IPS-NIHi11 (cell line): ENCODE measurements around the gene SEMA3E.
A peak's percentile ranks its signal among the peaks of the same experiment; 100 is the strongest.
"Not testable (repeated sequence)": the region's sequence is repeated elsewhere in the genome, so short reads cannot be mapped to it uniquely, and the experiment has no call there.

Source experiments
- DNase-seq: peaks from one replicate; pipeline ENCODE4 v3.0.0; 2012; ENCODE audit warnings: mixed read lengths, low spot score

The SEMA3E gene

DNA sequence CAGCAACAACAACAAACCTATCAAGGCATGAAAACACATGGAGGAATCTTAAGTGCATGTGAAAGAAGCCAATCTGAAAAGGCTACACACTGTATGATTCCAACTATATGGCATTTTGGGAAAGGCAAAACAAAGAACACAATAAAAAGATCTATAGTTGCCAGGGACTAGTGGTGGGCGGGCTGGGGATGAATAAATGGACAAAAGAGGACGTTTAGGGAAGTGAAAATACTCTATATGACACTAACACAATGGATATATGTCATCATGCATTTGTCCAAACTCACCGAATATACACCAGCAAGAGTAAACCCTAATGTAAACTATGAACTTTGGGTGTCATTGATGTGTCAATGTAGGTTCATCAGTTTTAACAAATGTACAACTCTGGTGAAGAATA, 89.1 kb downstream of the SEMA3E start:
- no peak for DNase-seq

DNA sequence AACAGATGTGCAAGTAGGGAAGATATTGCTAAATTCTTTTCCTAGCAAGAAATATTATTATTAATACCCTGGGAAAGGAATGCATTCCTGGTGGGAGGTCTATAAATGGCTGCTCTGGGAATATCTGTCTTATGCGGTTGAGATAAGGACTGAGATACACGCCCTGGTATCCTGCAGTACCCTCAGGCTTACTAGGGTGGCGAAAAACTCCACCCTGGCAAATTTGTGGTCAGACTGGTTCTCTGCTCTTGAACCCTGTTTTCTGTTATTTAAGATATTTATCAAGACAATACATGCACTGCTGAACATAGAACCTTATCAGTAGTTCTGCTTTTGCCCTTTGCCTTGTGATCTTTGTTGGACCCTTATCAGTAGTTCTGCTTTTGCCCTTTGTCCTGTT, 96.4 kb downstream of the SEMA3E start:
- not testable (repeated sequence) for DNase-seq

DNA sequence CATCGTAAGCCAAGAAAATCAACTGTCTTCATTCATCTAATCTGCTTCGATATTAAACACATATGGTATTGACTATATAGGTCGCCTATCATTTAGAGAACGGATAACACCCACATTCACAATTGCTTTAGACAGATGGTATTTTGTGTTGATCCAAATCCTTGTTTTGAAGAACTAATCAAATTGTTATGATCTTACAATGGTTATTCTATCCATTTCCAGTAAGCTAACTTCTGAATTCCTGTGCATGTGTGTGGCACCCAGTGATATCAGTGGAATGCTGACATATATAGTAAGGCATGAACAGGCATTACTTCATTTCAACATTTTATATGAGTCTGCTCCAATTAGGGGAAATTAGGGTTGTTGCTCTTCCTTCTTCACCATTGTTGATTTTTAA, 98.8 kb downstream of the SEMA3E start:
- no peak for DNase-seq

DNA sequence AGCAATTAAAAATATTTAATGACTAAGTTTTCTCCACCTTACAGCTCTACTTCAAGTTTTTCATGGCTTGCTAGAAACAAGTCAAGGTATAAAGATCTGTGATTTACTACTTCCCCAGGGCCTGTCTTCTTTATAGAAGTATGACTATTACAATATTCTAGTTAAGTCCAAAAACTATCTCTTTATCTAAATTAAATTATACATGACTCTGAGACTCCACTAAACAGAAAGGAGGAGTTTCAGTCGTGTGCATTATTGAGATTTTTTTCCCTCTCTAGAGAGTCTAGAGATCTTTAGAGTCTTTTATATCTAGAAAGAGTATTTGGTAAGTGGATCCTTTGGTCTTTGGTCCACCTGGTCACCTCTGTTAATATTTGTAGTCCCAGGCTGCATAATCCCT, 100.7 kb downstream of the SEMA3E start:
- no peak for DNase-seq

DNA sequence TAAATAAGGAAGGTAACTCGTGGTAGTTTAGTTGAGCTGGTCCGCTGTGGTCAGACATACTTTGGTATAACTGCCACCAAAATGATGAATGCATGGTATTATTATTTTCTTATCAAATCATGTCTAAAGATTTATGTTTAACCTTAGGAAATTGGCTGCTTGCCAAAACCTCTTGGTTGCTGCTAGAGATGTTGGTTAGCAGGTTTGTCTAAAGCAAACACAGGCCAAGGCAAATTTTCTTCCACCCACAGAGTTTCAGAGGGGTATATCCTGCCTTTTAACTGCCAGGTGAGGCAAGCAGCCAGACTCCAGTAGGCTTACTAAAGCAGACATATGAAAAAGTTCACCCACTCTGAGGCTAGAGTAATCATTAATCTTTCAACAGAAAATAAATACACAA, 101.4 kb downstream of the SEMA3E start:
- DNase-seq: peak; percentile 22

DNA sequence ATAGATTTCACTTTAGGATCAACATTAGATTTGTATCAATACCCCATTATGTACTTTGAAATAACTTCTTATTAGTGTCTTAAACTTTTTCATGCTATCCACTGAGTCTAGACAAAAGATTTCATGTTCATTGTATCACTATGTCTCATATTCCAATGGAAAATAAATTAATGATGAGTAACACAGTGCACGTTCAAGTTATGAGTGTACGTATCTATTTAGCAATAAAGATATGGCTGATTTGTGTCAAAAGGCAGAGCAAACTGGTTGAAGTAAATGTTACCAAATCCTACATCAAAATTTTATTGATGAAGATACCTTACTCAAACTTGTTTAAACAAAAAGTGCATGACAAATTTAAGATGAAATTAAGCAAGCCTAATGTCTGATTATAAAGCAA, 102.4 kb downstream of the SEMA3E start:
- no peak for DNase-seq

DNA sequence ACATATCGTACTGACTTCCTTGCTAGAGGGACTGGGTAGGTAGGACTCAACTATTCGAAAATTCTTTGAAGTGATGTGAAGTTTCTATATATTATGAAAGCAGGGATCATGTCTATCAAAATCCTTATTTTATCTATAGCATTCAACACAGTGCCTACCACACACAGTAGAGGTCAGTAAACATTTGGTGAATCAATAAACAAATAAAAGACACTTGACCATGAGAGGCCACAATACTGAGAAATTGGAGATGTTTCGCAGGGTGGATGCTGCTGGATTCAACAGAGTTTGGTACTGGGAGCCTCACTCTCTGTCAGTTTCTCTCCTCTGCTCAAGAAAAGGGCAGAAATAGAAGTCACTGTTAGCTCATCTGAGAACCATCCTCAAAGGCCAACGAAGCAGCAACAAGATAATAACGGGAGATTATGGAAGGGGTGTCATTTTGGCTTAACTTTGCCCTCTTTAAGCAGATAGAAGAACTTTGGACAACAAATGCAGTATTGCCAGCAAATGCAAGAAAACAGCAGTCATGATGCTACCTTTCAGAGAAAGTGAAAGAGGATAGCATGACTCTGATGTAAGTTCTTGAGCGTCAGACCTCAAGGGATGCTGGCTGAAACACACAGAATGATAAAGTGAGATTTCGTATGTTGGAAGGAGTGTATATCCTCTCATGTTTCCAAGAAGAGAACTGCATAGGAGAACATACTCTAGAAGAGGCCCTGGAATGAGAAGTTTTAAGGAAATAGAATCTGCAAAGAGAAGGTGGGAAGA, 107.6 kb downstream of the SEMA3E start:
- no peak for DNase-seq

DNA sequence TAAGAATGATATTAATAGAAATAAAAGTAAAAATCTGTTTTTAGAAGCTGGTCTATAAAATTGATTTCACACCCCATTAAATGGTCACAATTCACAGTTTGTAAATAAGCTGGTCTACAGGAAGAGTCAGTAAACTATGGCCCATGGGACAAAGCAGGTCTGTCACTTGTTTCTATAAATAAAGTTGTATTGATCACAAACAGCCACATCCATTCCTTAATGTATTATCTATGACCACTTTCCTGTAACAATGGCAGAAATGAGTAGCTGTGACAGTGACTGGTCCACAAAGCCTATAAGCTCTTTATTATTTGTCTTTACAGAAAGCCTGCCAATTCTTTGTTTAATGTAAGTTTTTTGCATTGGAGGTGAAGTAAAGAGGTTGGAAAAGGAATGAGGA, 114.5 kb downstream of the SEMA3E start:
- no peak for DNase-seq

DNA sequence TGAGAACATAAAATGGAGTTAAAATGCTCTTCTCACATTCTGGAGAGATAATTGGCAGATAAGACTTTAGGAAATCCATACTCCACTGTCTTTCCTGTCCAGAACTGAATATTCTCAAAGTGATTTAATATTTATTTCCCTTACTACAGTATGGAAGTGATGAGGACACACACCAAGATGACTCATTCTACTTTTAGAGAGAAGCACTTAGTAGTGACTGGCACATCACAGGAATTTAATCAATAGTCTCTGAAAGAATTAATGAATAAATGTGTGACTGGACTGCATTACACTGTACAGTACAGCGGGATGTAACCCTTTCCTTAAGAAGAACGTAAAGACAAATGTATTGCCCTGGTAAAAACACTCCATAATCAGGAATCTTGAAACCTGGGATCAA, 116.7 kb downstream of the SEMA3E start:
- DNase-seq: no peak

DNA sequence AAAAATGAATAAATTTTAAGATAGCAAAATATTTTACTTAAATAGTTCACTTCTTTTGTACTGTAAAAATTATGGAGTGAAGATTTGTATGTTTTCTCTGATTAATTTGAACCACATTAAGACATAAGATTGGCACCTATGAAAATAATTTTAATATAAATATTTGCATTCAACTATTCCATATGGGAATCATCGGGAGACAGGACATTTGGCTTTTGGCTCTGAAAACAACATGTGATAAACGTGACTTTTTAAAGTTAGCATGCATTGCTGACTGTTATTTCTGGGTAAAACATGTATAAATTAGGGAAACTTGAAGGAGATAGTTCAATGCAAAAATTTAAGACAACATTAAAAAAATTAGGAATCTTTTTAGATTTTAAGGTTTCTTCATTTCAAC, 117.2 kb downstream of the SEMA3E start:
- no peak for DNase-seq

DNA sequence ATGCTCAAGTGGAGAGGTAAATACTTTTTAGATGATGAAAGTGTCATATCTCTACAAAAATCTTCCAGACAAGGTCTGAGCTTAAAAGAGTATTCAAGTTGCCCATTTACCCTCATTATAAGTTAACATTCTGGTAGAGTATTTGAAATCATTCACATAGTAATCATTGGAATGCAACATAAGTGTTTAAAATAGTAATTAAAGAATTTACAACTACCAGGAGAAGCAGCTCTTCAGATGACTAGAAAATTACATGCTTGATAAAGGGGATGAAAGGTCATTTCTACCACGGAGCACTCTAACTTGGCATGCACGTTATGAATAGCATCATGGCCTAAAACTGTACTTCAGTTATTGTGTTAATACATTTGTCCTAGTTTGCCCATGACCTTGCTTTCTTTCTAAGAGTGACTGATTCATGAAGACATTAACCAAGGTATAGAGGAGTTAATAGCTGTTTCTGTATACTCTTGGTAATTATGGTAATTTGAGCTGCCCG, 120.0 kb downstream of the SEMA3E start:
- no peak for DNase-seq

DNA sequence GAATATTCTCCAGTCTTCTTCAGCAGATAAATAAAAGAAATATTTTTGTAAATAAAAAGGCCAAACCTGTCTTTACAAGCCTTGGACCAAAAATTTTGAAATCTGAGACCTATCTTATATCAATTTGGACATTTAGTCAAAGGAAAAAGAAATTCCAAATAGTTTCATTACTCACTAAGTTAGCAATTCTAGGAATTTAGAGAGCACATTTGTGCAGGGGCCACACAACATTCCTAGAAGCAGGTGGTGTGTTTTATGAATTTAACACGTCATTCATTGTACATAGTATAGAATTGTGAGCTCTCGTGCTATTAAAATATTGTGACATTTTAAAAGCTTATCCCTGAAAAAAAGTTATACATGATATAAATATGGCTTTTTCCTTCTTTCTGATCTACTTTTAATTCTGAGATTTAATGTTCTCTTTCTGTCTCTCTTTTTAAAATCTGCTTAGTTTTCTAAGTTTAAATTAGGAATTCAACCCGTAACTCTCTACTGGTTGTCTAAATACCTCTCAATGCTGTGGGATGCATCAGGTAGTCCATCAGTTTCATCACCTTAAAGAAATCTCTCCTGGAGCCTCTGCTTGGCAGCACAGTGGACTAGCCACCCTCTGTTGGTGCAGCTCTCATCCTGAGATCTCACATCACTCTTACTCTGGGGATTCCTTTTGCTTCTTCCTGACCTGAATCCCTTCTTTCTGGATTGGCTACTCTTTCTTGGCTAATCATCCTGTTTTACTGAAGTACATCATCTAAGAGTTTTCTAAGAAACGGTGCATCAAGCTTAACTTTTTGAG, 124.5 kb downstream of the SEMA3E start:
- DNase-seq: no peak

DNA sequence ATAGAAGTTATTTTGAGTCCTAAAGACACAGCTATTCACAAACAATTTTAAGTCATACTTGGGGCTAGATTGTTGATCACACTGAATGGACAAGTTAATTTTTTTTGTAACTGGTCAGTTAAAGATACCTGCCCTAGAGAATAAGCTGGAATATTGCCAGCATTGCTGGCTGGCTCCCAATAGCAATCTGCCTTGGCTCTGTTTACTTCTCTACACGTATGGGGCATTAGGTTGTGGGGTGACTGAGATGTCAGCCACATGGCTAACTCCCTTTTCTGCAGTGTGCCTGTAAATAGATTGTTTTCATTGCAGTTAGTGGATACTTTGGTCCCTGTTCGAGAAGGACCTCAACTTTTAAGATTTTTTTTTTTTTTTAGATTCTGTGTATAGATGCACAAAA, 128.2 kb downstream of the SEMA3E start:
- no peak for DNase-seq

DNA sequence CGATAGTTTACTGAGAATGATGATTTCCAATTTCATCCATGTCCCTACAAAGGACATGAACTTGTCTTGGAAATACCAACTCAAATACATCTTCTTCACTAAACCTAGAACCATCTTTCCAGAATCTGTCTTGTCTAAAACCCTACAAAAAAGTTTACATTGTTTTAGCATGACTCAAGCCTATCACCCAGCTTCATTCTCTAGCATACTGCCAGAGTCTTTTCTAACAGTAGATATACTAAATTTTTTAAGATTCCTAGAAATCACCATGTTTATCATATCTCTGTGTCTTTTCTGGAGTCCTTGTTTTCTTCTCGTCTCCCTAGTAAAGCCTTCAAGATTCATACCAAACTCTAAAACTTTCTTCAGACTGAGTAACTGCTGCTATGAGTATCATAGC, 129.7 kb downstream of the SEMA3E start:
- no peak for DNase-seq

DNA sequence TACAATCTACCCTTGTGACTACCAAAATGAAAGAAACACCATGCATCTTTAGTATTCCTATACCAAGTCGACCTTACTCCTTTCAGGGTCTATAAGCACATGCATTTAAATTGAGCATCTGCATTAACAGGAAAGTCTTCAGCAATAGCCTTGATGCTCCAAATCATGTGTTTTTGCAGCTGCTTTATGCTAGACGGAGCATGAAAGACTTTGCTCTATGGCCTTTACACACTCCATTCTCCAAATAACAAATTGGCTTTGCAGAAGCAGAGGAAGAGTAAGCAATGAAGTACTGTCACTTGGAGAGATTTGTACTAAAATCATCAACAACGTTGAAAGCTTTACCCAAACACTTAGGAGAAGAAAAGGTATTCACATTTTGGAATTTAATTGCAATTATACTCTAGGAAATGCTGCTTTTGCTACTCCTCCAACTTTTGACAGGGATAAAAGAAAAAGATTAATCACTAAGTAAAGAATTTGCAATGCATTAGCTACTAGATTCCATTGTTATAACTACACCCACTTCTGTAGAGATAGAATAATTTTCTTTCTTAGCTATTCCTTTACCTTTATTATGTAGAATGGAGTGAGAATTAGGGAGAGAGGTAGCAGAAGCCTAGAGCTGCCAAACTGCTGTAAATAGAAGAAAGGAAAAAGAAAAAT, 131.8 kb downstream of the SEMA3E start:
- no peak for DNase-seq

DNA sequence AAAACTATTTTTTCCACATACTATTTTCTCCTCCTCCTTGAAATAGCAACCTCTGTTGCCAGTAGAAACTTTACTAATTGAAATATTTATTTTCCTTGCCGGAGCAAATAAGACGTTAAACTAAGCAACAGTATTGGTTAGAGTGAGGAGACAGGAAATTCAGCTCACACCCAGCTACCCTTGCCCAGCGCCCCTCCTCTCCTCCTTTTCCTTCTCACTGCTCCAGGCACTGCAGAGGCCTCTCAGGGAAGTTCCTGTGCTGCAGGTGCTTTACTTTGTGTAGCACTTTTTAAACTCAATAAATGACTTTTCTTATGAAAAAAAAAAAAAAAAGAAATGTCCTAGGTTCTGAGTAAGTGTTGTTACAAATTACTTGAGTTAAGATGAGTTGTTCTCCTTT, 134.0 kb downstream of the SEMA3E start:
- peak; percentile 31 for DNase-seq

DNA sequence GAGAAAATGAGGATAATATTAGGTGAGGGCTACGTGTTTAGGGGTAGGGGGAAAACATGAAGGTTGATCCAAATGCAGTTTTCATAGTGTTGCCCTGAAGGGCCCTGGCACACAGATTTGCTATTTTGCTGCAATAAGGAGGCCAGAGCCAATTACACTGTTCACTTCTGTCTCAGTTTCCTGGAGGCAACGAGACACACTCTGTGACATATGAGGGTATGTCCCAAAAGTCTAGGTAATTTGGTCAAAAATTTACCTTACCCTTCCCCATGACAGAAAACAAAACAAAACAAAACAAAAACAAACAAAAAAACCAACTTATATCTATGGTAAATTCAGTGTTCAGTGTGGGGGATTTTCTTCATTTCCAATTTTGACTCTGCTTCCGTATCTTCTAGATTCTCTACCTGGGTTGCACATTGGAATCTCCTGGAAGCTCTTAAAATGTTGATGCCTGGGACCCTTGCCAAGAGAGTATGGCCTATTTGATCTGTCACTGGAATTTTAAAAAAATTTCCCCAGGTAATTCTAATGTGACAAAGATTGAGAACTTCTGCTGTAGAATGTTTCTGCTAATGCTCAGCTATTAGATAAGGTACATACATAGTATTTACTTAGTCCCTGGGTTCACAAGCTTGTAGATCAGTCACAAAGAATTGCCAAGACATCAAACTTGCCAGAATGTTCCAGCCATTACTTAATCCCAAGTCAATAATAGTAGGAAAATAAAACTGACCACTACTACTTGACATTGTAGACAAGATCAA, 139.5 kb downstream of the SEMA3E start:
- no peak for DNase-seq

DNA sequence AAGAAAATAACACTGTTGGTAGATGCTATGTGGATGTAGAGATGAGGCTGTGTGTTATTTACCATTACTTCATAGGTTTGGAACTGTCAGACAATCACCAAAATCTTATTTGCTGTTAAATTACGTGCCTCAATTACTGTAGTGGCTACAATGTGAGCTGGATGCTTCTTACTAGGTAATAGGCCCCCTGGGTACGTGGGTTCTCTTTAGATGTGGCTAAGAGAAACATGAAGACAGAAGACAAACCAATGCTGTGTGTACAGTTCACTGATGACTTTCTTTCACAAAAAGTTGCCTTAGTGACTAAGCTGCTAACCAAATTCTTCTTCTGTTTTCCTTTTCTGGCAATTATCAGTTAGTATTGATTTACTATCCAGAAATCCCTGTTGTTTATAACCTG, 144.6 kb downstream of the SEMA3E start:
- DNase-seq: no peak

DNA sequence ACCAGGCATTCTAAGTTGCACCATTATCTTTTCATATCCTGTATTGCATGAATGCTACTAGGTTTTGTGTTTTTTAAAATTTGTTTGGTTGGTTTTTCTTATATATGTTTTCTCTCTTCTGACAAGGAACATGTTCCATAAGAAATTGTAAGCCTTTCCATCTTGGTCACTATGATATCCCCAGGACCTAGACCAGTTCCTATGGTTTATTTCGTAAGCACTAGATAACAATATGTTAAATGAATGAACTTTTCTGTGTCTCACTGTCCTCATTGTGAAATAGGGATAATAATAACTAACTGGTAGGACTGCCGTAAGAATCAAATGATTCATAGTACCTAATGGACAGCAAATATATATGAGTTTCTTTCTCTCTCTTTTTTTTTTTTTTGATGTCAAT, 146.3 kb downstream of the SEMA3E start:
- no peak for DNase-seq

DNA sequence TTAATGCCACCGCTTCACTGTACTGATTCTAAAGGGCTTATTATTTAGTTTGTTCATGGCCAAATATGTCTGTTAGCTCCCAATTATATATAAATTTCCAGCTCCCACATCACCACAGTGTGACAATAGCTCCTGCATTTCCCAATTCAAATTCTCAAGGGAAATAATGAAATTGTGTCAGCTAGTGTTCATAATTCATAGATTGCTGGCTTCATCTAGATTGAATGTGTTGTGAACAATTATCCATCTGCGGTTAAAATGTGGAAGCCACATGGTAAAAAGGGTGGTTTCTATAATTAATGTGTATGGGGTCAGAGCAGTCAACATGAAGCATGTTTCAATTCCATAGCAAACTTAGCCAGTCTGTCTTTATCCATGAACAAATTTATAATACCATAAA, 154.3 kb downstream of the SEMA3E start:
- no peak for DNase-seq

DNA sequence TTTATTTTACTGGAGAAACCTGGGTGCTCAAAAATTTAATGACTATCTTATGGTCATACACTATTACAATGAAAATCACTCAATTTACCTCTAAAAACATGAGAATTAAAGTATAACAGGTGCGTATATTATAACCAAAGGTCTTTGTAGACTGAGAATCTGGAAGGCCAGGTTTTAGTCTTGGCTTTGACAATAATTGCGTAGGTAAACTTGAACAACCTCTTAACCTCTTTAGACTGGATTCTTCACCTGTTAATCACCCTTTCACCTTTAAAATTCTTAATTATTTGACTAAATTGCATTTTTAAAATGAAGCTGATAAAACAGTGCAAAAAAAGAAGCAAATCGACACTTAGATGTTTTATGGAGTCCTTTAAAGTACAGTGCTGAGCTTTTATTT, 156.1 kb downstream of the SEMA3E start:
- DNase-seq: no peak

DNA sequence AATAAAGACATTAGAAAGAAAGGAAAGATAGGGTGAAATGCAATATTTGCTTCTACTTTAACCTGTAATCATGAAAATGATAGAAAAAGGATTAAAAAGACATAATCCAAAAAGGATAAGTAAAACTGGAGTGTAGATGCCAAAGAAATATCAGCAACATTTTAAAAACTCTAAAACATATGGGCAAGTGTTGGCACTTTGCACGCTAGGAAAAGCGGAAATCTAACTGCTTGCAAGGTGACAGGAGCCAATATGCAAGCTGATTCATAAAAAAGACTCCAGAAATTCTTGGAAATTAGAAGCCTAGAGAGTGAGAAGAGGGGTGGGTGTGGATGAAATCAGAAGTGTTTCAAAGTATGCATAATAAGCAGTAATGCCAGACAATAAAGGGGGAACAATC, 161.1 kb downstream of the SEMA3E start:
- no peak for DNase-seq
